AG04449 (cell line): Measurements from ENCODE around the gene KCNA3.

Source experiments
- CTCF ChIA-PET: fragments of 350-600 bp; formaldehyde crosslinking; extraction: SDS; loops from one replicate; lab custom pipeline; 2021; ENCODE audit warnings: antibody characterized with exemption; lab: Yijun Ruan, JAX
- POLR2A ChIA-PET: fragments of 400-600, 350-600 bp; formaldehyde crosslinking; extraction: SDS; loops from one replicate; lab custom pipeline; 2020; ENCODE audit warnings: antibody characterized with exemption, inconsistent platforms; lab: Yijun Ruan, JAX
- DNase-seq: peaks from one replicate; pipeline ENCODE4 v3.0.0-alpha.2; 2010; ENCODE audit warnings: low read depth, low spot score
- H3K4me3 ChIP-seq: 2 replicates; pipeline ENCODE4 v1.5.1; 2011; ENCODE audit warnings: low read depth, mild to moderate bottlenecking, control low read depth, low read length
- CTCF ChIP-seq: IDR thresholded peaks from one replicate; pipeline ENCODE4 v1.5.1; 2011; ENCODE audit warnings: mild to moderate bottlenecking, moderate library complexity, low read length, control low read depth, inconsistent platforms; ENCODE audit not compliant: insufficient read depth; ENCODE audit errors: missing control alignments

KCNA3 gene

GRCh38 chr1:110648417-110648816, 26.3 kb downstream of the KCNA3 start:
- no peak overlapping the region for H3K4me3 ChIP-seq
- ChIA-PET CTCF (interaction anchor here (0.9 to 1.2 kb wide), 2 partner anchors 14 to 29 kb away, joined by 3 to 7 read pairs; no protein-coding TSS in a partner anchor), POLR2A (no interaction called here)
- no peak for DNase-seq
- no peak for TF ChIP-seq CTCF

- POLR2A ChIA-PET, result no interaction called here
- no peak for TF ChIP-seq CTCF
- DNase-seq, result no peak
- no peak overlapping the region for H3K4me3 ChIP-seq
- CTCF ChIA-PET, result interaction anchor here (1.1 to 2.3 kb wide), 2 partner anchors 134 to 136 kb away, joined by 4 to 6 read pairs; no protein-coding TSS in a partner anchor
Observed at GRCh38 chr1:110647254-110647891, 27.4 kb downstream of the KCNA3 start.

- no peak overlapping the region for H3K4me3 ChIP-seq
- POLR2A ChIA-PET, result no interaction called here
- CTCF ChIA-PET, result interaction anchor here (1.3 to 2.3 kb wide), 3 partner anchors 16 to 137 kb away, joined by 4 to 7 read pairs (median 6); no protein-coding TSS in a partner anchor
- DNase-seq, result no peak
- no peak for TF ChIP-seq CTCF
Observed at GRCh38 chr1:110645821-110646735, 28.7 kb downstream of the KCNA3 start.

- ChIA-PET POLR2A (no interaction called here), CTCF (interaction anchor here (1.1 to 2.3 kb wide), 4 partner anchors 15 to 122 kb away, joined by 3 to 7 read pairs (median 4); no protein-coding TSS in a partner anchor)
- H3K4me3 ChIP-seq, result no peak overlapping the region
- DNase-seq, result no peak
- TF ChIP-seq CTCF, result no peak
Observed at GRCh38 chr1:110645211-110645610, 29.5 kb downstream of the KCNA3 start.

- no peak for DNase-seq
- no peak for TF ChIP-seq CTCF
- CTCF ChIA-PET, result interaction anchor here (1.1 to 2.3 kb wide), 3 partner anchors 24 to 123 kb away, joined by 3 to 7 read pairs (median 4); no protein-coding TSS in a partner anchor
- POLR2A ChIA-PET, result no interaction called here
- no peak overlapping the region for H3K4me3 ChIP-seq
Observed at GRCh38 chr1:110643879-110644472, 30.8 kb downstream of the KCNA3 start.
